SK-N-MC (cell line): ENCODE measurements around the gene PSMD10.

Experiments used
- EZH2 ChIP-seq: fragments of 200-600 bp; sonication (generic); IDR thresholded peaks from one replicate; pipeline ENCODE4 v1.6.1; 2017; ENCODE audit warnings: antibody characterized with exemption
- FOXP2 ChIP-seq: optimal IDR thresholded peaks from 2 replicates; pipeline ENCODE3; 2011; ENCODE audit warnings: mild to moderate bottlenecking, moderate library complexity; ENCODE audit not compliant: insufficient read depth; ENCODE audit errors: extremely low read length, control extremely low read depth
- POLR2AphosphoS5 ChIP-seq: IDR thresholded peaks from 2 replicates; pipeline ENCODE4 v1.6.1; 2012; ENCODE audit warnings: mild to moderate bottlenecking, low read depth, low read length, borderline replicate concordance

GRCh38 chrX:108055546-108055945 lies 35.8 kb downstream of the PSMD10 start:
- no peak for TF ChIP-seq EZH2
- no peak for TF ChIP-seq POLR2AphosphoS5
- TF ChIP-seq FOXP2: no peak
